Stimulated activated CD8-positive, alpha-beta memory T cell treated with anti-CD3 and anti-CD28 coated beads, Interleukin-7, amount 100 ng/mL, for 1 hour (primary cell): ENCODE results near the gene LGR5.

ENCODE experiments used
- DNase-seq, 2 donors: peaks; one replicate each; pipeline ENCODE4 v3.0.0-alpha.2; 2020; ENCODE audit warnings: low read depth in 2 of 2

The LGR5 gene

DNA sequence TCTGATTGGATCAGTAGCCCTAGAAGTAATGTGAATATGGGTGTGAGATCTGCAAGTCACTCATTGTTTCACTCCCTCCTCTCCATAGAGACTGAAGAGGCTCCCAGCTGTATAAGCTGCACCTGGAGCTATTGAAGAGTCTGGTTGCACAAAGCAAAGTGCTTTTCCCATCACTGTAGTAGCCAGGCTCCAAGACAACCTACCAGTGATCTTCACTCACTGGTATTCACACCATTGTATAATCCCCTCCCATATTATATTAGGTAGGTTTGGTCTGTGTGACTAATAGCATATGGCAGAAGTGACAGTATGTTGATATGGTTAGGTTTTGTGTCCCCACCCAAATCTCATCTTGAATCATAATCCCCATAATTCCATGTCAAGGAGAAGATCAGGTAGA is 159.6 kb downstream of the LGR5 start:
- no peak for DNase-seq

DNA sequence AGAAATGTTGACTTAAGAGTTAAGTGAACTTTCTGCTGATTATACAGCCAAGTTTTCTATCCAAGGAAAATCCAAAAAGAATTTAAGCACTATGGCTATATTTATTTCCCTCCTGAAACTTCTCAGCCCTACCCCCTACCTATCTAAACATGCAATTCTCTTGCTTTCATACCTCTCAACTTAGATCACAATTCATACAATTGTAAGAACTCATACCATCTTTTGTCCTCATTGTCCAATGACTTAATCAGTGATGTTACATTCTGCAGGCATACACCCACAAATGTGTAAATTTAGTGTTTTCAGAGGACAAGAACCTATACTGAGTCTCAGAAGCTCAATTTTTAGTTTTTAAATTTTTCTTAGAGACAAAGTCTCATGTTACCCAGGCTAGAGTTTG is 161.9 kb downstream of the LGR5 start:
- DNase-seq: no peak

DNA sequence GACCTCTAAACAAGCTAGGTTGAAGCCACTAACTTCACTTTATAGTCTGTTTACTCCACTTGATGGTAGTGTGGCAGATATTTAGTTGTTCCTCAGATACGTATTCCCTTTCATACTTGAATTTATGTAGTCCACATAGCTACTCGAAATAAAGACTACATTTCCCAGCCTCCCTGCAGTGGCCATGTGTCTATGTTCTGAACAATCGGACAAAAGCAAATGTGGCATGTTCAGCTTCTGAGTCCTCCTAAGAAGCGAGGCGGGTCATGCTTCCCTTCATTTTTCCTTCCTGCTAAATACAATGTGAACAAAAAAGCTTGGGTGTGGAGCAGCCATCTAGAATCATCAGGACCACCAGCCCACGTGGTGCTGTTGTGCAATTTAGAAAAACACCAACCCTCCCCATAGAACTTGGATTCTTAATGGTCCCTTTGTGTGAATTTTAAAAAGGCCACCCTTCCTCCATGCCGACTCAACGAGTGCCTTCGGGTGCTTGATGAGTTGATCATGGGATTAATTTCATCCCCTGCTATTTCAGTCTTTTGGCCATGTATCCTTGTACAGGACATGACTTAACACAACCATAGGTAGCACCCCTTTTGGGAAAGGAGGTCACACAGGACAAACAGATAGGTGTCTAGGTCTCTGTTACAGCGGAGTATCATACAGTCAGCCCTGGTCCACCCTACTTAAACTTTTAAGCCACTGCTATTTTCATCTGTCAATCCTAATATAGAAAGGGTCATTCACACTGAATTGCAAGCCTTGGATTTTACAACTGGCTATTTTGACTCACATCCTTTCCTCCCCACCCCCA is 163.4 kb downstream of the LGR5 start:
- no peak for DNase-seq

DNA sequence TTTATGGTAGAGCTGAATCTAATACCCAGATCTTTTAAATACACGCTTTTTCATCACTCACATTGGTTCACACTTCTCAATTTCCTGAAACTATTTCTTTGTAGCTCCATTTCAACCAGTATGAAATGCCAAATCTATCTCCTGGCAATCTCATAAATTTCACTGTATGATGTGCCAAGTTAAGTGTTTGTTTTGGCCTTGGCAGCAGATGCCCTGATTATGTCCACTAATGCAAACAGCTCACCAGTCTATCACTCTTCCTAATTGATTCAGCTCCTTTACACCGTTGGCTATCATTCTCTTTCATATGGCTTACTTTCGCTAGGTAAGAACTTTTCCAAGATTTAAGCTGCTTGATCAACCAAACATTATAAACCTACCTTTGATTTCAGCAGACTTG is 165.4 kb downstream of the LGR5 start:
- no peak for DNase-seq

DNA sequence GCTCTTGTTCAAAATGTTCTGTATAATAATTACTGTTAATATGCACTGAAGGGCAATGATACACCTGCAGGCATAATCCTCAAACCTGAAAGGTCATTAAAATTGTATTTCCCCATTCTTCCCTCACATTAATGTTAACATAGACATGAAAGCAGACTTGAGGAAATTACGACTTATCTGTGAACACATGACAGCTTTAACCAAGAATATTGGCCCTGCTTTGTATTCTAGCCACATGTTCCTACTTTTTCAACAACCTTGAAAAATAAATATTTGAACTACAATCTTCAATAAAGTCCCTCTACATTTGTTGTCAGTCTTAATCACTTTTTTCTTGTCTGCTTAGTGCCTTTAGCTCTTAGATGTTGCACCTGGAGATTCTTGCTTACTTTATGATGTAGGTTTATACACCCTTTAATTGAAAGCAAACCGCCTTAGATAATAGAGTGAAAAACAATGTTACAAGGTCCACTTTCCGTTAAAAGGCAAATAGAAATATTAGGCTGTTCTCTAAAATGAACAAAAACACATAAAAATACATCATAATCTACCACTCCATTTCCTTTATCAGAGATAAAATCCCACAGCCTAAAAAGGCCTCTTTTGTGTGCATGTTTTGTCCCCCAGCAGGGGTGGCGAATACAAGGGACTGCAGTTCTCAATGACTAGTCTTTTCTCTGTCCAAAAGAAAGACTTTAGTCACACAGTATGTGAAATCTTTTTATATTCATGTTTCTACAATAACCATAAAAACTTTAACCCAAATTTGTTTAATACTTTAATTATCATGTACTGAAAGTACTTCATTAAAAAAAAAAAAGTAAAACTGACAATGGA is 168.1 kb downstream of the LGR5 start:
- no peak for DNase-seq

DNA sequence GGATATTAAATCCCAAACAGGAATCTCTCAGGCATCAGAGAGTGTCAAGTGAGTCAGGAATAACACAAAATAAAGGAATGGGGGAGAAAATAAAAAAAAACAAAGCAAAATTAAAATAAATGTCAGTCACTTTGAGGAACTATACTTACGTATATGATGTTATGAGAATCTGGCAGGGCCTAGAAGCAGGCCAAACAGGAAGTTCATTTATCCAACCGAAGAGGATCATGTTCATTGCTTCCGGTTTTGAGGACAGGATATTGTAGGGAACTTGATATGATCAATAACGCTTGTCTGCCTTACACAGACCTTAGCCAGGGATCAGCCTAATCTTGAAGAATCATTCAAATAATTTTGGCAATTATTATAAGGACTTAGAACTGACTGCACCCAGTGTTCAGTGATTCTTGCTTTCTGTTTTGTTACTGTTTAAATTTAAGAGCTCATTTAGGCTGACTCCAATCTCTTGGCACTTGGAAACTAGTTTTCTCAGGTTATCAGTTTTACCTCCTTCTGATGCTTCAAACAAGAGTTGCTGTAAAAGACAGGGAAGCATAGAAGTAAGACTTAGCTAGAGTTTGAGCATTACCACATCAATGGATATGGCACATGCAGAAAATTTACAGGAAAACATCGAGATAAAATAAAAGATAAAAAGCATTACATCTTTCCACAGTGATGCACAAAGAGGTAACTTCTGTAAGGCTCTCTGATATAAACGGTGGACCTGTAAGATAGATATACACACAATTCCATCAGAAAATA is 170.6 kb downstream of the LGR5 start:
- DNase-seq: no peak

DNA sequence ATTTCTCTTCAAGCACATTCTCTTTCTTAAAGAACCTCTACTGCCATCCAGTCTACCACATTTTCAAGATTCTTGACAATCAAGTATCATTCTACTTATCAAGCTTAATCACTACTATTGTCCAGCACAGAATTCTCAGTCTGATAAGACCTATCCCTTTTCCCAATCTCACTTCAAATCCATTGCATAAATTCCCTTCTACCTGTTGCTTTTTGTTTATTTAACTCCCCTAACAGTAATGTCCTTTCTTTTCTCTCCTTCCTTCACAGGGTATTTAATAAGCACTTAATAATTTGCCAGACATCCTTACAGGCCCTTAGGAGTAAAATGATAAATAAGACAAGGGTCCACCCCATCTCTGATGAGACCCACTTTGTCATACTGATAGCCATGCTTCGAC is 182.3 kb downstream of the LGR5 start:
- DNase-seq: no peak

DNA sequence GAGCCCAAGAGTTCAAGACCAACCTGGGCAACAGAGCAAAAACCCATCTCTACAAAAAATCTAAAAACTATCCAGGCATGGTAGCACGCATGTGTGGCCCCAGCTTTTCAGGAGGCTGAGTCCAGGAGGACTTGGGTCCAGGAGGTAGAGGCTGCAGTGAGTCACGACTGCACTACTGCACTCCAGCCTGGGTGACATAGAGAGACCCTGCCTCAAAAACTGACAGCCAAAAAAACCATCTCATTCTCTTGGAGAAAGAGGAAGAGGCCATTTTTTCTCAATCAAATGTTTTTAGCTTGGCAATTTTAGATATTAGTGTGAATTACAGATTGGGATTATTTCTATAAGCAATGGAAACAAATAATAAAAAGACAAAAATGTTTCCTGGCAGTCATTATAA is 185.9 kb downstream of the LGR5 start:
- DNase-seq: no peak

DNA sequence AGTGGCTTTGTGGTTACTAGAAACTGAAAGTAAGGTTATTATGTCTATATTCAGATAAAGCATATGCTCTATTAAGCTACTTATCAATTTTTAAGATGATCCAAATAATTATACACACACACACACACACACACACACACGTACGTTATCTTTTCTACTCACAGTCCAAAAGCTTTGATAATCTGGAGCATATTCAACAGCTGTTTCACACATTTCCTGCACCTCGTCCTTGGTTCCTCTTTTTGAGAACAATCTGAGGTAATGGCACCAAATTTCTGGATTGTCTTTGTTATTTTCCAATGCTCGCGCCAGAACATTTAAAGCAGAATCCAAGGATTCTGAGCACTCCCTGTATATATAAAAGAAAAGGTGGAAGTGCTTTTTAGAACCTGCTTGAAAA is 186.5 kb downstream of the LGR5 start:
- no peak for DNase-seq

DNA sequence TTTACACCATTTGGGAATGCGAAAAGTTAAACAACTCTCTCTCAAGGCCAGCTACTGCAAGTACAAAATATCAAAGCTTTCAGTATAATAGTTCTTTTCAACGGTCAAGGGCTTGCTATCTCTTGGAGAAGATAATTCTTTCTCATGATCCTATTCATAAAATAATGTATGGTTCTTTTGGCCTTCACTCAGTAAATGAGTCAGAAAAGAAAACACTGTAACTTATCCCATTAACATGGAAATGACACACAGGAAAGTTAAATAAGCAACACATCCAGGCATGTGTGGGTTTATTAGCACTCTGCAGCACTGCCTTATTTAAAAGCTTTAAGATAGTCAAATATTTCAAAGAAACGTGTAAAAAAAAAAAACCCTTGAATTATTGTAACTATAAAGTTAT is 187.2 kb downstream of the LGR5 start:
- no peak for DNase-seq

DNA sequence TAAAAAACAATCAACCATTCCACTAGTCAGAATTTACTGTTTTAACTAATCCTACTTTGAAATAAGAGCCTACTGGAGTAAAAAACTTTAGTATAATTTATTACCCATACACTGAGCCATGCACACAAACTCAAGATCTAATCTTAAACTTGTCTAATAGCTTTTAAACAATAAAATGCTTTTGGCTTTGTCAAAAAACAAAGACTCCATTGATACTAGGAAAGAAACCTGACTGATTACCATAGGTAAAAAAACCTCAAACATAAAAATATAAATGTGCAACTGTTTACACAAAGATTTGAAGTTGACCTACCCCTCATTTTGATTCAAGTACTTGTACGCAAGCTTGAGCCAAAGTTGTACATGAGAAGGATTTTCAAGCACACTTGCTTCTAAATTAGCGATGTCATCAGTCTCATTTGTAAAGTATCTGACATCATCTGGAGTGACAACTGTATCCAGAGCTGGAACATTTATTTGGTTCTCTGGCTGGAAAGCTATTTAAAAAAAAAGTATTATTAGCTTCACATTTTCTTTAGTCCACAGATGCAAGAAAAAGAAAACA is 187.9 kb downstream of the LGR5 start:
- no peak for DNase-seq
